Neuron (in vitro differentiated cells): ENCODE measurements around the gene ERBB4.
"Not testable (repeated sequence)": the region's sequence is repeated elsewhere in the genome, so short reads cannot be mapped to it uniquely, and the experiment has no call there.

Experiments used
- H2AFZ ChIP-seq: one replicate; pipeline ENCODE4 v1.6.1; 2013; ENCODE audit warnings: low read depth, mild to moderate bottlenecking, inconsistent platforms, low read length, moderate library complexity
- H3K27me3 ChIP-seq: one replicate; pipeline ENCODE4 v1.6.1; 2013; ENCODE audit warnings: low read length; ENCODE audit not compliant: insufficient read depth
- H3K36me3 ChIP-seq: one replicate; pipeline ENCODE4 v1.6.1; 2013; ENCODE audit warnings: low read length; ENCODE audit not compliant: insufficient read depth
- H3K4me1 ChIP-seq: one replicate; pipeline ENCODE4 v1.6.1; 2013; ENCODE audit warnings: low read length; ENCODE audit not compliant: insufficient read depth
- H3K4me3 ChIP-seq: 2 replicates; pipeline ENCODE4 v1.5.1; 2013; ENCODE audit warnings: mild to moderate bottlenecking, low read length, moderate library complexity
- H3K9me3 ChIP-seq: one replicate; pipeline ENCODE4 v1.6.1; 2013; ENCODE audit warnings: low read length

Gene ERBB4

DNA sequence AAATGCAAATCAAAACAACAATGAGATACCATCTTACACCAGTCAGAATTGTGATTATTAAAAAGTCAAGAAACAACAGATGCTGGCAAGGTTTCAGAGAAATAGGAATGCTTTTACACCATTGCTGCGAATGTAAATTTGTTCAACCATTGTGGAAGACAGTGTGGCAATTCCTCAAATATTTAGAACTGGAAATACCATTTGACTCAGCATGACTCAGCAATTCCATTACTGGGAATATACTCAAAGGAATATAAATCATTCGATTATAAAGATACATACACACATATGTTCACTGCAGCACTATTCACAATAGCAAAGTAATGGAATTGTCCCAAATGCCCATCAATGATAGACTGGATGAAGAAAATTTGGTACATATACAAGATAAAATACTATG lies 516.7 kb downstream of the ERBB4 start:
- Histone ChIP-seq H2AFZ (no peak overlapping the region), H3K27me3 (no peaks in the 10 kb centered on the region), H3K36me3 (no peaks in the 10 kb centered on the region), H3K4me1 (peaks cover 15% of the 10 kb centered on the region), H3K9me3 (peaks cover 3% of the 10 kb centered on the region), H3K4me3 (no peak overlapping the region)

DNA sequence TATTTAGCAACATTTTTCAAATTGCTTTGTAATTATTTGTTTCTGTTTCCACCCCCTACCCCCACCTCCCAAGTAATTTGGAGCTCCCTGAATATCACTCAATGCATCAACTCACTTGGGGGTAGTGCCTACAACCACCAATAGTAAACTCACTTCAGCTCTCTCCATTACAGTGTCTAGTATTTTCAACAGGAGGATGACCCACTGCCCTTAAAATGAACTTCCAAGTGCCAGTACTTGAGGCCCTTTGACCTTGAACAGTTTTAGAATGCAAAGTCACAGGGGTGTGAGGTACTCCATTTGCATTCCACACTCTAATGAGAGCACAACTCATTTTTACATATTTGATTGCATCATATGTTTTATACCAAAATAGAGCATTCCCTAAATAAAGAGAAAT lies 523.0 kb downstream of the ERBB4 start:
- peaks cover 2% of the 10 kb centered on the region for H3K4me1 ChIP-seq
- no peak overlapping the region for H2AFZ ChIP-seq
- H3K36me3 ChIP-seq, result no peaks in the 10 kb centered on the region
- H3K27me3 ChIP-seq, result no peaks in the 10 kb centered on the region
- no peak overlapping the region for H3K4me3 ChIP-seq
- peaks cover 2% of the 10 kb centered on the region for H3K9me3 ChIP-seq

DNA sequence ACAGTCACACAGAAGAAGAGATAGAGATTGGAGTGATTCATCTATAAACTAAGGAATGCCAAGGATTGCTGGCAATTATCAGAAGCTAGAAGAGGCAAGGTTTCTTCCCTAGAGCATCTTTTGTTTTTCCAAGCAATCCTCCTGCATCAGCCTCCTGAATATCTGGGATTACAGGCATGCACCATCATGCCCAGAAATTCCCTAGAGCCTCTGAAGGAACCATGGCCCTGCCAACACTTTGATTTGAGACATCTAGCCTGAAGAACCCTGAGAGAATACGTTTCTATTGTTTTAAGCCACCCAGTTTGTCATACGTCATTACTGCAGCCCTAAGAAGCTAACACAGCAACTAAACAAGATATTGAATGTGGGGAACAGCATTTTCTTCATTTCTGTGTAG lies 525.0 kb downstream of the ERBB4 start:
- H3K4me3 ChIP-seq, result no peak overlapping the region
- no peak overlapping the region for H2AFZ ChIP-seq
- peaks cover 2% of the 10 kb centered on the region for H3K9me3 ChIP-seq
- H3K4me1 ChIP-seq, result peaks cover 2% of the 10 kb centered on the region
- no peaks in the 10 kb centered on the region for H3K36me3 ChIP-seq
- H3K27me3 ChIP-seq, result no peaks in the 10 kb centered on the region

DNA sequence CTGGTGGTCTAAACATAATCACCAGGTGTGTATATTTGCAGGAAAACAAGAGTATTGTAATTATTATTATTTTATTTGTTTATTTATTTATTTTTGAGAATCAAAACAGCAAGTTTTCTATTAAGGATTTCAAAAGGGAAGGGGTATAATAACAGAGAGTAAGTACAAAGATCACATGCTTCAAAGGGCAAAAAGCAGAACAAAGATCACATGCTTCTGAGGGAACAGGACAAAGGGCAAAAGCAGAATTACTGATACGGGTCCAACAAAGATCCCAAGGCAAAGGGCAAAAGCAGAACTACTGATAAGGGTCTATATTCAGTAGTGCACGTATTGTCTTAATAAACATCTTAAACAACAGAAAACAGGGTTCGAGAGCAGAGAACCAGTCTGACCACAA lies 528.3 kb downstream of the ERBB4 start:
- not testable (repeated sequence) for H3K9me3 ChIP-seq, H3K4me1 ChIP-seq, H3K36me3 ChIP-seq

DNA sequence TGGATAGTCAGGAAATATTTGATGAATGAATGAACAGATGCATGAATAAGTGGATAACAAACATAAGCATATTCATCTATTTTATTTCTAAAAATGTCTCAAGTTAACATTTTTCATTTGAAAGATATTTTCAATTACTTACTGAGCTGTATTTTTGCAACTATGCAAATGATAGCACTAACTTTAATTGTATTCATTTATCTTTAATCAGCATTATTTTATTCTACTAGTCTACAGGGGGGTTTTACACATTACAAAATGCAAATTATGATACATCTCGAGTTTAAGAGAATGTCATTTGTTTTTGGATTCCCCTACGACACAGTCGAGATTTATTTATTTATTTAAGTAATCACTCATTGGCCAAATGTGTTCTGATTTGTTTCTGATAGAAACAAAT lies 530.6 kb downstream of the ERBB4 start:
- H3K9me3 ChIP-seq, result peaks cover 2% of the 10 kb centered on the region
- H3K36me3 ChIP-seq, result no peaks in the 10 kb centered on the region
- no peak overlapping the region for H3K4me3 ChIP-seq
- no peak overlapping the region for H2AFZ ChIP-seq
- no peaks in the 10 kb centered on the region for H3K27me3 ChIP-seq
- no peaks in the 10 kb centered on the region for H3K4me1 ChIP-seq

More for the DNA sequence above, 528.3 kb downstream of the ERBB4 start:
- not testable (repeated sequence) for H2AFZ ChIP-seq, H3K27me3 ChIP-seq, H3K4me3 ChIP-seq

DNA sequence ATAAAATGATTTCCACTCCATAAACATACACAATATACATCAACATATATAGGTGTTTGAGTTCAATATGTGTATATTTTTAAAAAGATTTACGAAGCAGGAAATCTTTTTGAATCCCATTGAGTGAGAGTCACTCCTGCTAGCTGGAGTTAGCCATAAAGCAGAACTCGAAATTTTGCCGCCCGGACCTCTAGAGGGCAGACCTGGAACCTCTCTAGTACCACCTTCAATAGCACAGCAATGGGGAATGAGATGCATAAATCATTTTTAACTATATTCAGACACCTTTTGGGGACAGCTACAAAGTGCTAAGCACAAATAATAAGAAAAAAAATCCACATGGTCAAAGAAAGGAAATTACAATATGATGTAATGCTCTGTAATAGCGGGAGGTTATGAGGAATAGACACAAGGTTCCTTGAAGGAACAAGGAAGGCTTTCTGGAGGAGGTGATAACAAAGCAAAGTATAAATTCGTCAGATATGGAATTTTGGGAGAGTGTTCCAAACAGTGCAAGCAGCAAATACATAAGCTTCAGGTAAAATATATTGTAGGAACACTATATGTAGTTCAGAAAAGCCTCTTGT lies 533.4 kb downstream of the ERBB4 start:
- H3K4me1 ChIP-seq, result no peaks in the 10 kb centered on the region
- no peak overlapping the region for H3K4me3 ChIP-seq
- no peaks in the 10 kb centered on the region for H3K27me3 ChIP-seq
- no peaks in the 10 kb centered on the region for H3K36me3 ChIP-seq
- no peaks in the 10 kb centered on the region for H3K9me3 ChIP-seq
- no peak overlapping the region for H2AFZ ChIP-seq

DNA sequence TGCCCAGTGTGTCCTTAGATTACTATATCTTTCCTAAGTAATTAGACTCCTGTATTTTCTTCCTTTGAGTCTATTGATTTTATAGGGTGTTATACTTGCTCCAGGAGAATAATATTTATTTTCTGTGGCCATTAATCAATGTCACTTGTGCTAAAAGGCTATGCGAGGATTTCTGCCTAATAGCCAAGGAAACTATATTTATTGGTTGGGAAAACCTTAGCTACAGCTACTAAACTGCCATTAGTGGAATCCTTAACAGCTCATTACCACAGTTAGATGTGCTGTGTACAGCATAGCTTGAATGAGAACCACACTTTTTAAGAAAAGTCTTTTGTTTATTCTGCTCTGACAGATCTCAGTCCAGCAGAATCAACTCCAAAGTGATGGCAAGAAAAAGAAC lies 537.3 kb downstream of the ERBB4 start:
- H3K27me3 ChIP-seq, result no peaks in the 10 kb centered on the region
- H3K36me3 ChIP-seq, result no peaks in the 10 kb centered on the region
- H3K4me3 ChIP-seq, result no peak overlapping the region
- no peak overlapping the region for H2AFZ ChIP-seq
- H3K4me1 ChIP-seq, result no peaks in the 10 kb centered on the region
- no peaks in the 10 kb centered on the region for H3K9me3 ChIP-seq

DNA sequence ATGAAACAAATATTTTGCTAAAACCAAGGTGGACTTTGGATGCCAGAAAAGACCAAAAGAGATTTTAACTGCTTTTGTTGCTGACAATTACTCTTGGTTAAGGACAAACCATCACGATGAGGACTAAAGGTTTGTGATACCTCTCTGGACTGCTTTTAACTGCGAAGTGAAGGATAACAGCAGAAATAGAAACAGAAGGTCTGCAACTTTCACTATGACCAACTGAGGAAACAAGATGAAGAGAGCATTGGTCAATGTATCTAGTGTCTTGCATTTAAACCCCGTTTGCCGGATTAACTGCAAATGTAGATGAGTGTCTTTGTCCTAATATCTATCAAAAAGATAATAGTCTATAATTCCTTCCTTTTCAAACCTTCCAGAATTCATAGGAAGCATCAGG lies 541.7 kb downstream of the ERBB4 start:
- Histone ChIP-seq H3K4me3 (no peak overlapping the region), H3K4me1 (no peaks in the 10 kb centered on the region), H3K9me3 (no peaks in the 10 kb centered on the region), H3K36me3 (no peaks in the 10 kb centered on the region), H2AFZ (no peak overlapping the region), H3K27me3 (no peaks in the 10 kb centered on the region)

DNA sequence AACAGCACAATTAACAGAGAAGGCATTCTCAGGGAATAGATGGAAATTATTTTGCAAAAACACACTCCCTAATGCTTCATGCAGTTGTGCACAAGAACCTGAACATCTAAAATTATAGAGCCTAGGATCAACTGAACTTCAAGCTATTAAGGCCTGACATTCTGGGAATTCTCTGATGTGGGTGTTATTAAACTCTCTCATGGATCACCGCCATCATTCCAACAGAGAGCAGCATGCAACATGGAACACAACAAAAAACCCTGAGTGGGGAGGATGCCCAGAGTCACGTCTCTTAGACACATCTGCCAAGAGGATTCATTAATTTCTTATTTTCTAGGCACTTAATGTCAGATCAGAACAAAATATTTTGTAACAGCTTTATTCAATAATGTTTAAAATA lies 543.8 kb downstream of the ERBB4 start:
- Histone ChIP-seq H3K9me3 (no peaks in the 10 kb centered on the region), H3K27me3 (no peaks in the 10 kb centered on the region), H3K36me3 (no peaks in the 10 kb centered on the region), H3K4me3 (no peak overlapping the region), H2AFZ (no peak overlapping the region), H3K4me1 (no peaks in the 10 kb centered on the region)

DNA sequence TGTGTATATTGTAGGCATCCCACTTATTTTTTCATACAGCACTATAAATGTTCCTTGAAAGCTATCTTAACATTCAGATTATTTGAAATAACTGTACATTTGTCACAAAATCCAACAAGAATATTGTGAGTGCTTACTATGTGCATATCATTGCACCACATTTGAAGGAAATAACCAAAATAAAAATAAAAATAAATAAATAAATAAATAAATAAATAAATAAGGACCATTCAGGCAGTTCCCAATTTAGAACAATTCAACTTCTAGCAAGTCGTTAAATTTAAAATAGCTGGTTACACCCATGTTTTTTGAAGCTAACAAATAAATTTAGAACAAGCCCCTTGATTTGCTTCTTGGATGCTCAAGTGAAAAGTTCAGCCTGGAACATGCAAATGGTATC lies 548.3 kb downstream of the ERBB4 start:
- H3K36me3 ChIP-seq, result no peaks in the 10 kb centered on the region
- H3K4me3 ChIP-seq, result no peak overlapping the region
- H3K27me3 ChIP-seq, result no peaks in the 10 kb centered on the region
- H3K9me3 ChIP-seq, result no peaks in the 10 kb centered on the region
- no peaks in the 10 kb centered on the region for H3K4me1 ChIP-seq
- no peak overlapping the region for H2AFZ ChIP-seq

DNA sequence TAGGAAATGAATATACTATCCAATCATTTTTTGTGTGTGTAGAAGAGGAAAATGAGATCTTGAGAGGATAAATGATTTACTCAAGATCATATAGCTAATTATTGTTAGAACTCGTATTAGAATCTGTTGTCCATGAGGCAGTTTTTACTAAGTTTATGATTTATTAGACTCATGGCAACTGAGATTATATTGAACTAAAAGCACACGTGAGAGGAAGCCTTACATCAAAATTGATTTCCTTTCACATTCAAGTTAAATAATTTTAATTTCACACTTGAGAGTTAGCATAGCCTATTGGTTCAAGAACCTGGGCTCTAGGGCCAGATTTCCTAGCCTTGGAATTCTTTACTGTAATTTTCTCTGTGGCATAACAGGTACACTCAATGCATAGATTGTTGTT lies 552.3 kb downstream of the ERBB4 start:
- Histone ChIP-seq H3K4me1 (peaks cover 16% of the 10 kb centered on the region), H3K9me3 (peaks cover 1% of the 10 kb centered on the region), H3K27me3 (no peaks in the 10 kb centered on the region), H3K36me3 (no peaks in the 10 kb centered on the region), H3K4me3 (no peak overlapping the region), H2AFZ (no peak overlapping the region)

DNA sequence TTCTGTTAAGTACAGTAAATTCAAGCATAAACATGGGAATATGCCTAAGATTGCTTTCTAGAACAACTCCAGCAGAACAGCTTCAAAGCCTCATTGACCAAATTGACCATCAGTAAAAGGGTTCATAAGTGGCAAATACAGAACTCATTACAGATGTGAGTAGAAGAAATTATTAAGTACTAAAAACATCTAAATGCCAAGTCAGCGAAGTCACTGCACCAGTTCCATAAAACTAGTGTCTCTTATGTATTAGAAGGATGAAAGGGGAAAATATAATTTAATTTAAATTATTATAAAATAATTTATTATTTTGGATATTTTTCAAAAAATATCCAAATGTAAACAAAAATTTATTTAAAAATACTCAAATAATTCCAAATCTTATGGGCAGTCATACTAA lies 553.2 kb downstream of the ERBB4 start:
- Histone ChIP-seq H3K4me1 (peaks cover 16% of the 10 kb centered on the region), H3K27me3 (no peaks in the 10 kb centered on the region), H3K9me3 (peaks cover 1% of the 10 kb centered on the region), H3K36me3 (no peaks in the 10 kb centered on the region), H2AFZ (no peak overlapping the region), H3K4me3 (no peak overlapping the region)

DNA sequence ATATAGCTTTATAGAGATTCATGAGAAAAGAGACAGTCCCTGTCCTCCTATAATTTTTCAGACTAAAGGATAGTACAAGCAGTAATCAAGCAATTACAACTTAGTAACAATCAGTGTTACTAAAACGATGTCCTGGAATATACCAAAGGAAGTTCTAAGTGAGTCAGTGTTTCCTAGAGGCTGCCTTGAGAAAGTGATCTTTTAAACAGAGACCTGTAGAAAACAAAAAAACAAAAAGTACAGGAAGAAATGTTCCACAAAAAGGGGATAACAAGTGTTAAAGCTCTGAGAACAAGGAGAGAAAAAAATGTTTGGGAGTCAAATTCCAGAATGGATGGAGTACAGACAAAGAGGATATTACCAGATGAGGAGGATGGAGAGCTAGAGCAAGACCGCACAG lies 556.4 kb downstream of the ERBB4 start:
- H3K27me3 ChIP-seq, result no peaks in the 10 kb centered on the region
- no peaks in the 10 kb centered on the region for H3K36me3 ChIP-seq
- no peak overlapping the region for H3K4me3 ChIP-seq
- no peak overlapping the region for H2AFZ ChIP-seq
- peaks cover 3% of the 10 kb centered on the region for H3K9me3 ChIP-seq
- peaks cover 16% of the 10 kb centered on the region for H3K4me1 ChIP-seq

DNA sequence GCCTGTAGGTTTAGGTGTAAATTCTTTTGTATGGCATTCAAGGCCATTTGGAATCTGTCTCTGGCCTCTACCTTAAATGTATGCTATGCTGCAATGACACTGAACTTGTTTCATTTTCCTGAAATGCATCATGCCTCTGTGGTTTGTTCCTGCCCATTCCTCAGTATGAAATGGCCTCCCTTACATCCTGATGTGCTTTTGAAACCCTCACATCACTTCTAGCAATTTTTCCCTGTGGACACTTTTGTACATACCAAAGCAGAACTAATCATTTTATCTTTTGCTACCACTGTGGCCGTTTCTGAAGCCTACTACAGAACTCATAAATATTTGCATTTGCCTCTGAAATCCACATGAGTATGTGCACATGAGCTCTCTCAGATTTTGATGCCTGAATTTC lies 557.2 kb downstream of the ERBB4 start:
- Histone ChIP-seq H3K4me3 (no peak overlapping the region), H2AFZ (no peak overlapping the region), H3K27me3 (no peaks in the 10 kb centered on the region), H3K4me1 (peaks cover 16% of the 10 kb centered on the region), H3K9me3 (peaks cover 3% of the 10 kb centered on the region), H3K36me3 (no peaks in the 10 kb centered on the region)
